Liver (tissue), 9 donors: ENCODE results near the gene KCNMA1. TPM values are rescaled to one million over a fixed set of nuclear protein-coding genes. Genes with fewer than 3 reads are reported as not detected.

ENCODE experiments used
- DNase-seq: peaks from one replicate; pipeline ENCODE4 v3.0.0-alpha.2; 2017; ENCODE audit warnings: low spot score
- H3K27ac ChIP-seq, 2 donors: one replicate each; pipeline ENCODE4 v1.7.0; 2013; ENCODE audit warnings: inconsistent platforms in 2 of 2, low read length in 2 of 2, control low read depth in 1 of 2, low read depth in 1 of 2, mild to moderate bottlenecking in 1 of 2
- H3K27me3 ChIP-seq, 4 donors: one replicate each; pipeline versions ENCODE4 v1.6.1 to v1.7.0; 2013; ENCODE audit warnings: low read length in 3 of 4, inconsistent platforms in 1 of 4, mild to moderate bottlenecking in 1 of 4, moderate library complexity in 1 of 4; ENCODE audit not compliant: control insufficient read depth in 4 of 4, insufficient read depth in 4 of 4
- H3K36me3 ChIP-seq, 4 donors: one replicate each; pipeline versions ENCODE4 v1.6.1 to v1.7.0; 2013; ENCODE audit warnings: low read length in 3 of 4, mild to moderate bottlenecking in 3 of 4, low read depth in 1 of 4, moderate library complexity in 1 of 4; ENCODE audit not compliant: control insufficient read depth in 4 of 4, insufficient read depth in 3 of 4
- H3K4me1 ChIP-seq, 4 donors: one replicate each; pipeline versions ENCODE4 v1.6.1 to v1.7.0; 2013; ENCODE audit warnings: low read length in 3 of 4, mild to moderate bottlenecking in 3 of 4, moderate library complexity in 1 of 4; ENCODE audit not compliant: control insufficient read depth in 4 of 4, insufficient read depth in 4 of 4
- H3K4me3 ChIP-seq, 3 donors: one replicate each; pipeline versions ENCODE4 v1.6.1 to v1.7.0; 2013; ENCODE audit warnings: low read length in 3 of 3, control low read depth in 1 of 3, low read depth in 1 of 3, mild to moderate bottlenecking in 1 of 3
- H3K9ac ChIP-seq, 2 donors: one replicate each; pipeline ENCODE4 v1.7.0; 2013; ENCODE audit warnings: low read length in 2 of 2, mild to moderate bottlenecking in 2 of 2, moderate library complexity in 2 of 2, control low read depth in 1 of 2, low read depth in 1 of 2
- H3K9me3 ChIP-seq, 4 donors: one replicate each; pipeline versions ENCODE4 v1.6.1 to v1.7.0; 2013; ENCODE audit warnings: low read length in 3 of 4; ENCODE audit not compliant: control insufficient read depth in 4 of 4
- ATF3 ChIP-seq: IDR thresholded peaks from 2 replicates; pipeline ENCODE4 v1.6.1; 2016; ENCODE audit warnings: antibody characterized with exemption
- EGR1 ChIP-seq, 2 donors: IDR thresholded peaks; 2 replicates each; pipeline ENCODE4 v1.6.1; 2016 to 2018; ENCODE audit warnings: antibody characterized with exemption in 2 of 2, low read depth in 2 of 2
- FOXA1 ChIP-seq: IDR thresholded peaks from 2 replicates; pipeline ENCODE4 v1.6.1; 2016; ENCODE audit warnings: antibody characterized with exemption
- FOXA2 ChIP-seq: IDR thresholded peaks from 2 replicates; pipeline ENCODE4 v1.6.1; 2016; ENCODE audit warnings: antibody characterized with exemption
- GABPA ChIP-seq, 2 donors: IDR thresholded peaks in 1 of 2; conservative IDR thresholded peaks in 1 of 2; 2 replicates each; pipeline ENCODE4 v1.6.1; 2016; ENCODE audit warnings: antibody characterized with exemption in 2 of 2, mild to moderate bottlenecking in 1 of 2, moderate library complexity in 1 of 2
- HNF4A ChIP-seq, 2 donors: conservative IDR thresholded peaks; 2 replicates each; pipeline ENCODE4 v1.6.1; 2016; ENCODE audit warnings: antibody characterized with exemption in 2 of 2, mild to moderate bottlenecking in 2 of 2
- HNF4G ChIP-seq: IDR thresholded peaks from 2 replicates; pipeline ENCODE4 v1.6.1; 2016; ENCODE audit warnings: antibody characterized with exemption
- JUND ChIP-seq, 2 donors: IDR thresholded peaks; 2 replicates each; pipeline ENCODE4 v1.6.1; 2016; ENCODE audit warnings: antibody characterized with exemption in 2 of 2
- MAX ChIP-seq: IDR thresholded peaks from 2 replicates; pipeline ENCODE4 v1.6.1; 2016; ENCODE audit warnings: antibody characterized with exemption
- NR2F2 ChIP-seq: IDR thresholded peaks from 2 replicates; pipeline ENCODE4 v1.6.1; 2016; ENCODE audit warnings: antibody characterized with exemption
- RAD21 ChIP-seq, 2 donors: IDR thresholded peaks; 2 replicates each; pipeline ENCODE4 v1.6.1; 2016; ENCODE audit warnings: antibody characterized with exemption in 2 of 2, mild to moderate bottlenecking in 2 of 2
- REST ChIP-seq: IDR thresholded peaks from 2 replicates; pipeline ENCODE4 v1.6.1; 2016; ENCODE audit warnings: antibody characterized with exemption, mild to moderate bottlenecking
- TAF1 ChIP-seq: conservative IDR thresholded peaks from 2 replicates; pipeline ENCODE4 v1.6.1; 2016; ENCODE audit warnings: antibody characterized with exemption, mild to moderate bottlenecking
- WGBS: extraction: QIAGEN DNeasy Blood & Tissue Kit; methylation state at CpG from one replicate; pipeline ENCODE4 v1.1.7; 2013; 5-methylcytosine and 5-hydroxymethylcytosine counted together
- polyA plus RNA-seq, 2 donors: library from polyadenylated mRNA; stranded (reverse) in 1 of 2; unstranded in 1 of 2; fragments of 200-250 nt in 1 of 2; fragments of >200 nt in 1 of 2; fragmentation: Nextera tagmentation in 1 of 2; extraction: Ambion mirVana in 1 of 2; gene quantifications; one replicate each; pipeline versions ENCODE4 v1.2.1 to v1.2.3, GENCODE V29; 2013 to 2015
- total RNA-seq, 2 donors: library from RNA; depleted of rRNA; stranded (reverse); fragments of >200 nt; gene quantifications; one replicate each; pipeline ENCODE4 v1.2.3, GENCODE V29; 2014
- donor health status: healthy.
- donor health status: healthy.
- donor health status: healthy.
- donor health status: healthy.
- donor health status: healthy.

KCNMA1 gene
- total and polyA plus RNA-seq, 4 donors: 2.5 to 9.7 (median 4.7) TPM

GRCh38 chr10:77541247-77541646 lies 96.4 kb downstream of the KCNMA1 start:
- Histone ChIP-seq H3K4me3 (no peak overlapping the region), H3K9ac (no peak overlapping the region), H3K27me3 (no peaks in the 10 kb centered on the region), H3K4me1 (peaks cover 0 to 5% (median 3%) of the 10 kb centered on the region in 4 donors), H3K9me3 (no peaks in the 10 kb centered on the region), H3K36me3 (no peaks in the 10 kb centered on the region), H3K27ac (no peak overlapping the region)
- 93% methylated on average over 1 of the region's 1 CpG for WGBS
- DNase-seq: no peak
- TF ChIP-seq ATF3 (no peak), REST (no peak), TAF1 (no peak), JUND (IDR thresholded peaks at IDR 0.05) (no peak), HNF4G (no peak), NR2F2 (no peak), GABPA (IDR thresholded peaks at IDR 0.05 in 1 of 2, conservative IDR thresholded peaks at IDR 0.05 in 1 of 2) (no peak)

GRCh38 chr10:77539147-77539935 lies 98.3 kb downstream of the KCNMA1 start:
- 86% methylated on average over 7 of the region's 7 CpGs for WGBS
- Histone ChIP-seq H3K4me3 (no peak overlapping the region), H3K9ac (no peak overlapping the region), H3K36me3 (no peaks in the 10 kb centered on the region), H3K9me3 (no peaks in the 10 kb centered on the region), H3K4me1 (peaks cover 0 to 1% (median under 1%) of the 10 kb centered on the region in 4 donors), H3K27me3 (no peaks in the 10 kb centered on the region), H3K27ac (no peak overlapping the region)
- no peak for DNase-seq
- TF ChIP-seq FOXA1: no peak
- TF ChIP-seq MAX: no peak
- no peak for TF ChIP-seq HNF4A (conservative IDR thresholded peaks at IDR 0.05)
- no peak for TF ChIP-seq RAD21 (IDR thresholded peaks at IDR 0.05)
- TF ChIP-seq NR2F2: no peak
- TF ChIP-seq EGR1 (IDR thresholded peaks at IDR 0.05; ENCODE audit: low read depth in 2 of 2): no peak
- no peak for TF ChIP-seq FOXA2
- no peak for TF ChIP-seq ATF3
- no peak for TF ChIP-seq HNF4G
